K562 (cell line): ENCODE data around the gene UBE2L3. TPM values are rescaled to one million over a fixed set of nuclear protein-coding genes. Genes with fewer than 3 reads are reported as not detected.

ENCODE experiments used
- ATAC-seq: fragments of 200-7000 bp; cut with Tn5 transposase; 3 replicates; pipeline ENCODE4 v1.9.1; 2020; ENCODE audit warnings: moderate library complexity
- BruUV-seq: library from RNA; stranded (reverse); fragments of 400-500 nt; replicated peaks from 2 replicates; lab custom pipeline; 2021; lab: Mats Ljungman, UMichigan
- CTCF ChIA-PET: fragments of 300-600 bp; formaldehyde crosslinking; extraction: SDS; loops from one replicate; lab custom pipeline; 2021; ENCODE audit warnings: low intra/inter-chr PET ratio; lab: Yijun Ruan, JAX
- POLR2A ChIA-PET: fragments of 300-600, 350-650 bp; sonication (Branson Sonifier 250); formaldehyde crosslinking; extraction: SDS; loops from one replicate; lab custom pipeline; 2021; ENCODE audit warnings: antibody characterized with exemption, inconsistent platforms; lab: Yijun Ruan, JAX
- DNase-seq, 4 experiments: peaks; one replicate each; pipeline versions ENCODE4 v3.0.0 to v3.0.0-alpha.2; 2011 to 2018; ENCODE audit warnings: low spot score in 3 of 4, mixed read lengths in 3 of 4; ENCODE audit errors: extremely low read depth in 1 of 4
- FAIRE-seq: peaks from 2 replicates; lab custom pipeline; 2011; peaks lifted over from hg19 to GRCh38; lab: Jason Lieb, UNC
- H2AFZ ChIP-seq: 2 replicates; pipeline ENCODE4 v1.6.0; 2011; ENCODE audit warnings: low read depth, low read length, control low read depth, inconsistent platforms
- H3K27ac ChIP-seq: fragments of 200-600 bp; 3 replicates; pipeline ENCODE4 v1.8.0; 2011; ENCODE audit warnings: low read depth, mild to moderate bottlenecking, control low read depth, inconsistent platforms, low read length, moderate library complexity, mixed read lengths; ENCODE audit errors: extremely low read depth
- H3K27me3 ChIP-seq, 2 experiments: fragments of 300-600 bp in 1 of 2; 2 replicates in 1 of 2; 3 replicates in 1 of 2; pipeline versions ENCODE4 v1.6.0 to v1.8.0; 2011; ENCODE audit warnings: inconsistent platforms in 2 of 2, low read length in 2 of 2, mild to moderate bottlenecking in 1 of 2, mixed read lengths in 1 of 2, moderate library complexity in 1 of 2; ENCODE audit not compliant: control insufficient read depth in 2 of 2, insufficient read depth in 2 of 2
- H3K36me3 ChIP-seq: fragments of 300-600 bp; 3 replicates; pipeline ENCODE4 v1.8.0; 2011; ENCODE audit warnings: mild to moderate bottlenecking, low read length, inconsistent platforms; ENCODE audit not compliant: control insufficient read depth, insufficient read depth
- H3K4me1 ChIP-seq, 2 experiments: fragments of 200-600 bp in 1 of 2; replicated peaks in 1 of 2; 2 replicates in 1 of 2; 3 replicates in 1 of 2; pipeline versions ENCODE4 v1.5.1 to v1.8.0; 2011; ENCODE audit warnings: inconsistent platforms in 2 of 2, low read length in 2 of 2, mild to moderate bottlenecking in 1 of 2, mixed read lengths in 1 of 2, moderate library complexity in 1 of 2; ENCODE audit not compliant: control insufficient read depth in 2 of 2, insufficient read depth in 2 of 2
- H3K4me2 ChIP-seq: 2 replicates; pipeline ENCODE4 v1.6.1; 2011; ENCODE audit warnings: low read length, control low read depth, inconsistent platforms, mixed read lengths; ENCODE audit not compliant: insufficient read depth
- H3K4me3 ChIP-seq: fragments of 200-600 bp; sonication (generic), shearing (Covaris generic); 2 replicates; pipeline ENCODE4 v1.5.1; 2016; ENCODE audit warnings: control low read depth, inconsistent platforms
- H3K79me2 ChIP-seq: fragments of 200-600 bp; 3 replicates; pipeline ENCODE4 v1.8.0; 2011; ENCODE audit warnings: low read length, inconsistent platforms; ENCODE audit not compliant: control insufficient read depth, insufficient read depth
- H3K9ac ChIP-seq, 2 experiments: 2 replicates each; pipeline versions ENCODE4 v1.6.0 to v1.6.1; 2011; ENCODE audit warnings: low read depth in 2 of 2, low read length in 2 of 2, control low read depth in 1 of 2, inconsistent platforms in 1 of 2, mild to moderate bottlenecking in 1 of 2, mixed read lengths in 1 of 2; ENCODE audit not compliant: insufficient read depth in 1 of 2
- H3K9me1 ChIP-seq: one replicate; pipeline ENCODE4 v1.6.0; 2011; ENCODE audit warnings: inconsistent platforms, mild to moderate bottlenecking, low read length, moderate library complexity; ENCODE audit not compliant: control insufficient read depth, insufficient read depth
- H3K9me3 ChIP-seq: replicated peaks from 2 replicates; pipeline ENCODE4 v1.5.1; 2011; ENCODE audit warnings: low read depth, low read length, inconsistent platforms; ENCODE audit not compliant: control insufficient read depth, insufficient read depth
- H4K20me1 ChIP-seq: replicated peaks from 2 replicates; pipeline ENCODE4 v1.6.1; 2011; ENCODE audit warnings: low read length, inconsistent platforms, mixed read lengths; ENCODE audit not compliant: control insufficient read depth, insufficient read depth
- BHLHE40 ChIP-seq: IDR thresholded peaks from 2 replicates; pipeline ENCODE4 v1.6.1; 2011; ENCODE audit warnings: low read length, improper control_type of control experiment
- KLF13 ChIP-seq: fragments of 450-650 bp; IDR thresholded peaks from 2 replicates; pipeline ENCODE4 v1.6.1; 2016; ENCODE audit warnings: missing genetic modification characterization, low read depth, mild to moderate bottlenecking, missing compliant biosample characterization, moderate library complexity, borderline replicate concordance
- SP2 ChIP-seq: IDR thresholded peaks from 2 replicates; pipeline ENCODE4 v1.6.1; 2011; ENCODE audit warnings: mild to moderate bottlenecking, low read depth, low read length, moderate library complexity; ENCODE audit not compliant: poor library complexity, severe bottlenecking; ENCODE audit errors: extremely low read depth
- WGBS: fragments of 100-300 bp; shearing (Covaris generic); methylation state at CpG from one replicate; pipeline ENCODE4 v1.1.6; 2016; ENCODE audit warnings: low coverage, mixed read lengths; ENCODE audit not compliant: insufficient coverage; ENCODE audit errors: missing lambda C conversion rate; 5-methylcytosine and 5-hydroxymethylcytosine counted together
- in situ Hi-C: fragments of 300-500 bp; cut with MboI; formaldehyde crosslinking; loops from 4 replicates; pipeline ENCODE4 v1.15.0; 2018; ENCODE audit warnings: inconsistent platforms, mixed read lengths
- intact Hi-C: fragments of 100-400 bp; cut with micrococcal nuclease; formaldehyde crosslinking; loops from 2 replicates; pipeline ENCODE4 v1.14.2; 2022
- polyA plus RNA-seq, 8 experiments: library from polyadenylated mRNA; depleted of rRNA in 4 of 8; stranded (reverse) in 5 of 8; unstranded in 3 of 8; fragments of >200 nt; fragmentation: Nextera tagmentation in 2 of 8; fragmentation: Illumina TruSeq in 1 of 8; extraction: Ambion mirVana in 2 of 8; extraction: Trizol in 1 of 8; gene quantifications; 2 replicates each; pipeline versions ENCODE4 v1.2.1 to v1.2.3, GENCODE V29; 2011 to 2014; ENCODE audit warnings: inconsistent platforms in 1 of 8, missing spikeins in 1 of 8
- total RNA-seq, 7 experiments: library from RNA; depleted of rRNA in 6 of 7; stranded (reverse); fragments of >200 nt in 6 of 7; fragmentation: Illumina TruSeq in 2 of 7; extraction: Trizol in 2 of 7; gene quantifications; 2 replicates each; pipeline versions ENCODE4 v1.2.1 to v1.2.3, GENCODE V29; 2011 to 2021; ENCODE audit warnings: low replicate concordance in 1 of 7
- TF ChIP-seq, protein P1 (sequence below), 3 experiments: IDR thresholded peaks in 2 of 3; conservative IDR thresholded peaks in 1 of 3; 2 replicates each; pipeline ENCODE4 v1.5.1; 2011 to 2012; ENCODE audit warnings: low read length in 3 of 3, mild to moderate bottlenecking in 3 of 3, control low read depth in 2 of 3, improper control_type of control experiment in 1 of 3, inconsistent platforms in 1 of 3, low read depth in 1 of 3, mixed read lengths in 1 of 3, moderate library complexity in 1 of 3; ENCODE audit not compliant: insufficient read depth in 2 of 3
- TF ChIP-seq, protein P2 (sequence below), 2 experiments: fragments of 450-650 bp in 1 of 2; sonication (generic) in 1 of 2; formaldehyde crosslinking; conservative IDR thresholded peaks; 2 replicates each; pipeline versions ENCODE4 v1.4.0 to v1.8.1; 2020 to 2022; ENCODE audit warnings: mild to moderate bottlenecking in 1 of 2, missing genetic modification reagents in 1 of 2
- TF ChIP-seq, protein P3 (sequence below), 2 experiments: fragments of 150-350 bp in 1 of 2; IDR thresholded peaks; 2 replicates each; pipeline ENCODE4 v1.6.1; 2012 to 2016; ENCODE audit warnings: low read depth in 2 of 2, low read length in 2 of 2, mild to moderate bottlenecking in 1 of 2, moderate library complexity in 1 of 2
- TF ChIP-seq, protein P4 (sequence below): fragments of 450-650 bp; IDR thresholded peaks from 2 replicates; pipeline ENCODE4 v1.6.1; 2016; ENCODE audit warnings: mild to moderate bottlenecking

UBE2L3 gene
- total and polyA plus RNA-seq, 9 of the 15 experiments (the other 6 are each of a cell fraction or from before 2014, with no cell fraction given), result 215 to 625 (median 285) TPM

DNA sequence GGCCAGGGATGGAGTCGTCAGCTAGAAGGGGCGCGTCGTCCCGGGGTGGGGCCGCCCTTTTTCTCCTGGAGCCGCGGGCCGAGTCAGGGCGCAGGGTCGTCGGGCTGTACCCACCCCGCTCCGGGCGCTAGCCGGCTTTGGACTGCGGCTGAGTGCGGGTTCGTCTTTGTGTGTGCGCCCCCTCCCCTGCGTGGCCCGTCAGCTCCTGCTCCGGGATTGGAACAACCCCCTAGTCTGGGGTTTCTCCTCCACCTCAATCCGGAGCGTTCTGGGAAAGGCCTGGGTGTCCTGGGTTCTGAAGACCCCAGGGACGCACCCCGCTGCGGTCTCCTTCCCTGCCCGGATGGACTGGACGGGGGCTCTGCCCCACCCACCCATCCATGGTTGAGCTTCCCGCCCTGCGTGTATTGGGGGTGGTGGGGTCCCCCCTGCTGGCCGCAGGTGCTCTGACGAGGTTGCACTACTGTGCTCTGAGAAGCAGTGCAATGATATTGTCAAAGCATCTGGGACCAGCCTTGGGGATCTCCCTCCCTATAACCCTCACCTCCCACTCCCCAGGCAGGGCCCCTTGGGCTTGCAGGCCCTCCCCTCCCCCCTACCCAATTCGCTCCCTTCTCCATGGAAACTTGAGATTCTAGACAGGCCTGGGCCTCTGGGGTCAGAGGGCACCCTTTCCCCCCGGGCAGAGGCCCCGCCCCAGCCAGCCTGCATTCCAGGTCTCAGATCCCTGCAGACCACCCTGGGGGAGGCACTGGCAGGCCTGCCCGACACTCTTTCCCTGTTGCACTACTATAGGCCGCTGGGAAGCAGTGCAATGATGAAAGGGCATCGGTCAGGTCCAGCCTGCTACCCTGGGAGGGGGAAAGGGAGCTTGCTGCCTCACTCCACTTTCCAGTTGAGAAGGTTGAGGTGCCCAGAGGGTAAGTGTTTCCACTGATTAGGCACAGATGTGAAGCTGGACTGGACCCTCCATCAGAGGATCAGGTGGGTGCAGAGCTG lies 85.3 kb downstream of the UBE2L3 start:
- Histone ChIP-seq H3K79me2 (peaks cover 16% of the 10 kb centered on the region), H3K9me3 (no peaks in the 10 kb centered on the region), H3K9me1 (peaks cover 13% of the 10 kb centered on the region), H3K36me3 (peaks cover 46% of the 10 kb centered on the region), H3K4me3 (peak overlapping the region; percentile 47), H3K4me1 (peaks cover 36 to 50% of the 10 kb centered on the region in 2 experiments), H3K27me3 (no peaks in the 10 kb centered on the region), H3K27ac (peak overlapping the region; percentile 69), H3K9ac (peak overlapping the region; percentile 75 to 91), H4K20me1 (0 out of 2 replicates have a peak, but pooled peaks cover 6% of the 10 kb centered on the region), H2AFZ (peak overlapping the region; percentile 81), H3K4me2 (peak overlapping the region; percentile 85)
- FAIRE-seq, result no peak
- ATAC-seq, result peak; percentile 15
- in situ Hi-C loops, result loop anchor here (25.0 kb wide), 1 partner anchor 1316 kb away; no protein-coding TSS in a partner anchor
- ChIA-PET CTCF (interaction anchor here (1.2 kb wide), 1 partner anchor 285 kb away, joined by 5 read pairs; no protein-coding TSS in a partner anchor), POLR2A (interaction anchor here (0.5 to 75.5 kb wide), 19 partner anchors 12 to 1108 kb away, joined by 3 to 4622 read pairs (median 3); partner anchors contain the start of genes CCDC116, PPIL2, SDF2L1 and YDJC)
- DNase-seq, result peak; percentile 70 to 93 (median 88)
- BruUV-seq, result TSS peak; percentile 59
- intact Hi-C loops, result loop anchor here (1.0 to 10.0 kb wide), 3 partner anchors 13 to 798 kb away; partner anchors contain the start of genes CCDC116, PI4KA, PPIL2 and SNAP29
- 17% methylated on average over 40 of the region's 40 CpGs for WGBS
- 0 out of 2 replicates have a peak, but pooled peaks have one; percentile 4 for TF ChIP-seq BHLHE40
- TF ChIP-seq, protein P1, sequence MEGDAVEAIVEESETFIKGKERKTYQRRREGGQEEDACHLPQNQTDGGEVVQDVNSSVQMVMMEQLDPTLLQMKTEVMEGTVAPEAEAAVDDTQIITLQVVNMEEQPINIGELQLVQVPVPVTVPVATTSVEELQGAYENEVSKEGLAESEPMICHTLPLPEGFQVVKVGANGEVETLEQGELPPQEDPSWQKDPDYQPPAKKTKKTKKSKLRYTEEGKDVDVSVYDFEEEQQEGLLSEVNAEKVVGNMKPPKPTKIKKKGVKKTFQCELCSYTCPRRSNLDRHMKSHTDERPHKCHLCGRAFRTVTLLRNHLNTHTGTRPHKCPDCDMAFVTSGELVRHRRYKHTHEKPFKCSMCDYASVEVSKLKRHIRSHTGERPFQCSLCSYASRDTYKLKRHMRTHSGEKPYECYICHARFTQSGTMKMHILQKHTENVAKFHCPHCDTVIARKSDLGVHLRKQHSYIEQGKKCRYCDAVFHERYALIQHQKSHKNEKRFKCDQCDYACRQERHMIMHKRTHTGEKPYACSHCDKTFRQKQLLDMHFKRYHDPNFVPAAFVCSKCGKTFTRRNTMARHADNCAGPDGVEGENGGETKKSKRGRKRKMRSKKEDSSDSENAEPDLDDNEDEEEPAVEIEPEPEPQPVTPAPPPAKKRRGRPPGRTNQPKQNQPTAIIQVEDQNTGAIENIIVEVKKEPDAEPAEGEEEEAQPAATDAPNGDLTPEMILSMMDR (IDR thresholded peaks at IDR 0.05 in 2 of 3, conservative IDR thresholded peaks at IDR 0.05 in 1 of 3; ENCODE audit: insufficient read depth in 2 of 3, low read depth in 1 of 3, low read length in 3 of 3), result peak in 2 of 3 experiments; percentile 52 to 60; a peak in 4 of 6 replicates
- TF ChIP-seq, protein P2, sequence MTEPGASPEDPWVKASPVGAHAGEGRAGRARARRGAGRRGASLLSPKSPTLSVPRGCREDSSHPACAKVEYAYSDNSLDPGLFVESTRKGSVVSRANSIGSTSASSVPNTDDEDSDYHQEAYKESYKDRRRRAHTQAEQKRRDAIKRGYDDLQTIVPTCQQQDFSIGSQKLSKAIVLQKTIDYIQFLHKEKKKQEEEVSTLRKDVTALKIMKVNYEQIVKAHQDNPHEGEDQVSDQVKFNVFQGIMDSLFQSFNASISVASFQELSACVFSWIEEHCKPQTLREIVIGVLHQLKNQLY (CRISPR knock-in tag; conservative IDR thresholded peaks at IDR 0.05), result peak in 1 of 2 experiments; percentile 18; a peak in 1 of 4 replicates
- TF ChIP-seq SP2, result peak; percentile 26
- TF ChIP-seq KLF13 (tag), result 0 out of 2 replicates have a peak, but pooled peaks have one; percentile 17
- TF ChIP-seq, protein P3, sequence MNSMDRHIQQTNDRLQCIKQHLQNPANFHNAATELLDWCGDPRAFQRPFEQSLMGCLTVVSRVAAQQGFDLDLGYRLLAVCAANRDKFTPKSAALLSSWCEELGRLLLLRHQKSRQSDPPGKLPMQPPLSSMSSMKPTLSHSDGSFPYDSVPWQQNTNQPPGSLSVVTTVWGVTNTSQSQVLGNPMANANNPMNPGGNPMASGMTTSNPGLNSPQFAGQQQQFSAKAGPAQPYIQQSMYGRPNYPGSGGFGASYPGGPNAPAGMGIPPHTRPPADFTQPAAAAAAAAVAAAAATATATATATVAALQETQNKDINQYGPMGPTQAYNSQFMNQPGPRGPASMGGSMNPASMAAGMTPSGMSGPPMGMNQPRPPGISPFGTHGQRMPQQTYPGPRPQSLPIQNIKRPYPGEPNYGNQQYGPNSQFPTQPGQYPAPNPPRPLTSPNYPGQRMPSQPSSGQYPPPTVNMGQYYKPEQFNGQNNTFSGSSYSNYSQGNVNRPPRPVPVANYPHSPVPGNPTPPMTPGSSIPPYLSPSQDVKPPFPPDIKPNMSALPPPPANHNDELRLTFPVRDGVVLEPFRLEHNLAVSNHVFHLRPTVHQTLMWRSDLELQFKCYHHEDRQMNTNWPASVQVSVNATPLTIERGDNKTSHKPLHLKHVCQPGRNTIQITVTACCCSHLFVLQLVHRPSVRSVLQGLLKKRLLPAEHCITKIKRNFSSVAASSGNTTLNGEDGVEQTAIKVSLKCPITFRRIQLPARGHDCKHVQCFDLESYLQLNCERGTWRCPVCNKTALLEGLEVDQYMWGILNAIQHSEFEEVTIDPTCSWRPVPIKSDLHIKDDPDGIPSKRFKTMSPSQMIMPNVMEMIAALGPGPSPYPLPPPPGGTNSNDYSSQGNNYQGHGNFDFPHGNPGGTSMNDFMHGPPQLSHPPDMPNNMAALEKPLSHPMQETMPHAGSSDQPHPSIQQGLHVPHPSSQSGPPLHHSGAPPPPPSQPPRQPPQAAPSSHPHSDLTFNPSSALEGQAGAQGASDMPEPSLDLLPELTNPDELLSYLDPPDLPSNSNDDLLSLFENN (IDR thresholded peaks at IDR 0.05; ENCODE audit: low read depth in 2 of 2, low read length in 2 of 2), result peak in 1 of 2 experiments; percentile 50; a peak in 2 of 4 replicates
- TF ChIP-seq, protein P4, sequence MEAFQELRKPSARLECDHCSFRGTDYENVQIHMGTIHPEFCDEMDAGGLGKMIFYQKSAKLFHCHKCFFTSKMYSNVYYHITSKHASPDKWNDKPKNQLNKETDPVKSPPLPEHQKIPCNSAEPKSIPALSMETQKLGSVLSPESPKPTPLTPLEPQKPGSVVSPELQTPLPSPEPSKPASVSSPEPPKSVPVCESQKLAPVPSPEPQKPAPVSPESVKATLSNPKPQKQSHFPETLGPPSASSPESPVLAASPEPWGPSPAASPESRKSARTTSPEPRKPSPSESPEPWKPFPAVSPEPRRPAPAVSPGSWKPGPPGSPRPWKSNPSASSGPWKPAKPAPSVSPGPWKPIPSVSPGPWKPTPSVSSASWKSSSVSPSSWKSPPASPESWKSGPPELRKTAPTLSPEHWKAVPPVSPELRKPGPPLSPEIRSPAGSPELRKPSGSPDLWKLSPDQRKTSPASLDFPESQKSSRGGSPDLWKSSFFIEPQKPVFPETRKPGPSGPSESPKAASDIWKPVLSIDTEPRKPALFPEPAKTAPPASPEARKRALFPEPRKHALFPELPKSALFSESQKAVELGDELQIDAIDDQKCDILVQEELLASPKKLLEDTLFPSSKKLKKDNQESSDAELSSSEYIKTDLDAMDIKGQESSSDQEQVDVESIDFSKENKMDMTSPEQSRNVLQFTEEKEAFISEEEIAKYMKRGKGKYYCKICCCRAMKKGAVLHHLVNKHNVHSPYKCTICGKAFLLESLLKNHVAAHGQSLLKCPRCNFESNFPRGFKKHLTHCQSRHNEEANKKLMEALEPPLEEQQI, result no peak
